RKO (cell line): Measurements from ENCODE around the gene CLIC3.

Experiments used
- DNase-seq: peaks from one replicate; pipeline ENCODE4 v3.0.0-alpha.2; 2016; ENCODE audit warnings: low spot score

Gene CLIC3

GRCh38 chr9:137000177-137000930 is 4.0 kb upstream of the CLIC3 start:
- DNase-seq: no peak

- no peak for DNase-seq
Observed at GRCh38 chr9:136997830-136998234, 1.5 kb upstream of the CLIC3 start.

GRCh38 chr9:136997371-136997770 is 1.0 kb upstream of the CLIC3 start:
- DNase-seq: no peak

- no peak for DNase-seq
Observed at GRCh38 chr9:136995772-136996311, 526 bp downstream of the CLIC3 start.

- DNase-seq: no peak
Observed at GRCh38 chr9:136995362-136995761, 1.0 kb downstream of the CLIC3 start.

- no peak for DNase-seq
Observed at GRCh38 chr9:136994888-136995230, 1.5 kb downstream of the CLIC3 start.

- no peak for DNase-seq
Observed at GRCh38 chr9:136994180-136994887, 2.0 kb downstream of the CLIC3 start.

- no peak for DNase-seq
Observed at GRCh38 chr9:136992819-136993369, 3.5 kb downstream of the CLIC3 start.

- peak; percentile 96 for DNase-seq
Observed at GRCh38 chr9:136991993-136992818, 4.2 kb downstream of the CLIC3 start, which contains the start of gene PAXX. Gene PAXX (plus strand): TSS chr9:136992422. CDS start chr9:136992444, 22 bp downstream.

- no peak for DNase-seq
Observed at GRCh38 chr9:136990242-136990911, 6.0 kb downstream of the CLIC3 start.

GRCh38 chr9:136988872-136989271 is 7.5 kb downstream of the CLIC3 start:
- DNase-seq: no peak

GRCh38 chr9:136985853-136986252 is 10.5 kb downstream of the CLIC3 start:
- DNase-seq: no peak

- no peak for DNase-seq
Observed at GRCh38 chr9:136985027-136985602, 11.3 kb downstream of the CLIC3 start.

- no peak for DNase-seq
Observed at GRCh38 chr9:136984464-136985026, 11.8 kb downstream of the CLIC3 start.

- no peak for DNase-seq
Observed at GRCh38 chr9:136983656-136984314, 12.6 kb downstream of the CLIC3 start.

- DNase-seq: no peak
Observed at GRCh38 chr9:136983167-136983566, 13.2 kb downstream of the CLIC3 start.

GRCh38 chr9:136982232-136983051 is 13.9 kb downstream of the CLIC3 start, which contains the start of gene LCNL1:
Gene LCNL1 (plus strand): TSS chr9:136982993. CDS start chr9:136983587, 594 bp downstream.
- no peak for DNase-seq

GRCh38 chr9:136981588-136982231 is 14.7 kb downstream of the CLIC3 start:
- no peak for DNase-seq
